ENCODE data around the gene RPTOR.

- TF ChIP-seq EZH2 (IDR thresholded peaks at IDR 0.05; ENCODE audit: borderline replicate concordance, insufficient read depth, low read length, poor library complexity, severe bottlenecking): no peak
- TF ChIP-seq CTCF (IDR thresholded peaks at IDR 0.05; ENCODE audit: poor library complexity, severe bottlenecking): no peak
These were observed 446.4 kb downstream of the RPTOR start for GRCh38 chr17:80990921-80991644.
